ENCODE data around the gene TAGLN2. TPM values are rescaled to one million over a fixed set of nuclear protein-coding genes. Genes with fewer than 3 reads are reported as not detected.

The TAGLN2 gene
- total RNA-seq, 1 donor from 2014 or later = 116 TPM

- no peak for ATAC-seq (ENCODE audit: poor library complexity)
- no peak for DNase-seq
- intact Hi-C loops (cut with DNase I) = loop anchor here (10.0 kb wide), 1 partner anchor 73 kb away; no protein-coding TSS in a partner anchor
Measured at GRCh38 chr1:159927849-159928431, 2.6 kb upstream of the TAGLN2 start.

GRCh38 chr1:159927211-159927848 is 2.0 kb upstream of the TAGLN2 start:
- intact Hi-C loops (cut with DNase I) = loop anchor here (10.0 kb wide), 1 partner anchor 73 kb away; no protein-coding TSS in a partner anchor
- no peak for DNase-seq

DNA sequence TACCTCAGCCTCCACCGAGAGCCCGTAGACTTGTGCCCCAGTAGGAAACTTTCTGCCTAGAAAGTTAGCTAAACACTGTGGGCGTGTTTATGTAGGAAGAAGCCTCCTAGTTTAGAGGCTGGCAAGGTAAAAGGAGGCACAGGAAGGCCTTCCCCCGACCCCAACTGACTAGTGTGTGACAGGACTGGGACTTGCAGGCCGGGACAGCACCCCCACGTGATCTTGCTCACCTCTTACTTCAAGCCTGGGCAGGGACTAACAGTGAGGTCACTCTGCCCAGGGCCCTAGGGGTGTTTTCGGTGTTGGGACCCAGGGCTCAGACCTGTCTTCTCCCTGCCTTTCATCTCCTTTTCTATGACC is 392 bp upstream of the TAGLN2 start:
- ATAC-seq (ENCODE audit: poor library complexity) = no peak
- intact Hi-C loops (cut with DNase I) = loop anchor here (10.0 kb wide), 1 partner anchor 71 kb away; no protein-coding TSS in a partner anchor
- no peak for DNase-seq

More at GRCh38 chr1:159927211-159927848, 2.0 kb upstream of the TAGLN2 start:
- no peak for ATAC-seq (ENCODE audit: poor library complexity)

DNA sequence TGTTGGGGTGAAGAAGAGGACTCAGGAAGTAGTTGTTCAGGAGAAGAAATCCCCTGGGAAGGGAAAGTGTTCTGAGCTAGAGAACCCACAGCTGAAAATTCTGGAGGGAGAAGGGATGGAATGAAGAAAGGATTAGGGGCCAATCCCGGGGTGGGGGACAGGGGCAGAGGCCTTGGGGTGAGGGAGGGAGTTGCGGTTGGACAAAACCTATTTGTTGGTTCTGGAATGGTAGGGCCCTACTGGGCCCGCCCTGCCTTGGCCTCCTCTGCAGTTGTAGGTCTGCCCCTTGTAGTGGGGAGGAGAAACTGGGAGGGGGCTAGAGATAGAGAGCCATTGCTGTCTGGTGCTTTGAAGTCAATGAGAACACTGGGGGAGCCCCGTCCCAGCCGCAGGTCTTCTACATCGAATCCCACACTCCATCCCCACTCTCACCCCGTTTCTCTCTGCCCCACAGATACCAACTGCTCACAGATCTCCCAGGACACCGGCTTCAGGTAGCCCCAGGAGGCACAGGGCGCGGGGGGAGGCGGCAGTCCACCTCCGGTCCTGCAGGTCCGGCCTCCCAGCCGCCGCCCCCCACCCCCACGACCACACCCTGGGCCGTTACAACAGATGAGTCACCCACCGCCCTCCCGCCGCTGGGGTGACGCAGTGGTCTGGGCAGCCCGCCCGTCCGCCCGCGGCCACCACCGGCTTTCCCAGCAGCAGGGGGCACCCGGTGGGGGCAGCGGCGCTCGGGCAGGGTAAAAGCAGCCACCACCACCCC is 1.1 kb downstream of the TAGLN2 start:
- ATAC-seq (ENCODE audit: poor library complexity) (peak; percentile 75), DNase-seq (peak; percentile 93)
- intact Hi-C loops (cut with DNase I) = loop anchor here (10.0 kb wide), 1 partner anchor 69 kb away; no protein-coding TSS in a partner anchor

DNA sequence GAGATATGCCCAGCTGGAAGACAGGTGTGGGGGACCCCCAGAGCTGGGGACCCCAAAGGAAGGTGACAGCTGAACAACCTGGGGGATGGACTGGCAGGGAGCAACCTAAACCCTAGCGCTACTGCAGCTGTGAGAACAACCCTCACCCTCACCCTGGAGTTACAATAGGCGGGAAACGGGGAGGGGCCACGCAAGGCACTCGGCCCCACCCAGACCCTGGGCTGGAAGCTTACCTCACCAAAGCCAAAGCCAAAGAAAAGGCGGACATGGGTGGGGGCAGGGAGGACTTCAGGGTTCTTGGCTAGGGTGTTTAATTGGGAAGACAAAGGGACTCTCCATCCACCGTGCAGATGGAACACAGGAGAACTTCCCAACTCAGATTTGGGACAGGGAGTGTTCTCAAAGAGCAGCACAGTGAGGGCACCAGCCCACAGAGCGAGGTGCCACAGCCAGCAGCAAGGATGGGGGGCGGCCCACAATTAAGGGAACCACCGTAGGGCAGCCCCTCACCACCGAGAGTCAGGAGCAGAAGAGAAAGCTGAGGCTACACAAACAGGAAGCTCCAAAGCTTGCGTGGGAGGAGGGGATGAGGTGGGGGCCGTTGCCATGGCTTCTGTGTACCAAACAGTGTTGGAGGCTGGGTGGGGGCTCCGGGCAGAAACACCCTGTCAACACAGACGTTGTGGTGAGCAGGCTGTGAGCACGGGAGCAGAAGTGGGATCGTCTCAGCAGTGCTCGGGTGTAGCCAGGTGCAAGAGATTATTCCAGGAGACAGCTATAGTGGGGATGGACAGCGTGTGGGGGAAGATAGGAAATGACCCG is 1.9 kb downstream of the TAGLN2 start:
- peak; percentile 54 for ATAC-seq (ENCODE audit: poor library complexity)
- DNase-seq = peak; percentile 92
- intact Hi-C loops (cut with DNase I) = loop anchor here (10.0 kb wide), 1 partner anchor 69 kb away; no protein-coding TSS in a partner anchor

DNA sequence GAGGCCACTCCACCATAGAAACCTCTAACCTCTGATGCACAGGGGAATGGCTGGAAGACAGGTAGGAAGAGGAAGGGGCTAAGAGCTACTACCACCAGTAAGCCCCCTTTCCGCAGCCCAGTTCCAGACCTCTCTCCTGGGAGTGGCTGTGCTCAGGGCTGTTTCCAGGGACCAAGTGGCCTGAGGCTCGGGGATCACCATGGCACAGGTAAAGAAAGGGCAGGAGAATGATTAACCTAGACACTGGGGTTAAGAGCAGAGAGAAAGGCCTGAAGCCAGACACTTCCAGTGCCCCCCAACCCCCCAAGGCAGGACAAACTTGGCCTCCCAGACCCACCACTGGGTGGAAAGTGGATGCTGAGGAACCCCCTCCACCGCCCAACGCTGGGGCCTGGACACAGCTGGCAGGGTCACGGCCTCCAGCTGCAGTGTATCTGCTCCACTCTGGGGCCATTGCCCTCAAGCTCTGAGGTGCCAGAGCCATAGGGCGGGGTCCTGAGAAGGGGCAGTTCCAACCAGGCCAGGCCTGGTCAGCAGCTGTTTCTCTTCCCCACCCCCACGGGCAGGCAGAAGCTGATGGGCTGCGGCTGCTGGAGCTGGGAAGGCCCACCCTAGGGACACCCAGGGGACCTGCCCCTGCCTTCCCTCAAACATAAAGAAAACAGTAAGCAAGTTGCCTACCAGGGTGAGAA is 2.6 kb downstream of the TAGLN2 start:
- intact Hi-C loops (cut with DNase I) = loop anchor here (10.0 kb wide), 1 partner anchor 68 kb away; no protein-coding TSS in a partner anchor
- DNase-seq = peak; percentile 84
- peak; percentile 7 for ATAC-seq (ENCODE audit: poor library complexity)

GRCh38 chr1:159921700-159922504 is 3.4 kb downstream of the TAGLN2 start:
- ATAC-seq (ENCODE audit: poor library complexity) (no peak), DNase-seq (no peak)
- intact Hi-C loops (cut with DNase I) = loop anchor here (10.0 kb wide), 1 partner anchor 67 kb away; no protein-coding TSS in a partner anchor

GRCh38 chr1:159921251-159921650 is 4.1 kb downstream of the TAGLN2 start:
- no peak for ATAC-seq (ENCODE audit: poor library complexity)
- intact Hi-C loops (cut with DNase I) = loop anchor here (10.0 kb wide), 1 partner anchor 66 kb away; no protein-coding TSS in a partner anchor
- no peak for DNase-seq

DNA sequence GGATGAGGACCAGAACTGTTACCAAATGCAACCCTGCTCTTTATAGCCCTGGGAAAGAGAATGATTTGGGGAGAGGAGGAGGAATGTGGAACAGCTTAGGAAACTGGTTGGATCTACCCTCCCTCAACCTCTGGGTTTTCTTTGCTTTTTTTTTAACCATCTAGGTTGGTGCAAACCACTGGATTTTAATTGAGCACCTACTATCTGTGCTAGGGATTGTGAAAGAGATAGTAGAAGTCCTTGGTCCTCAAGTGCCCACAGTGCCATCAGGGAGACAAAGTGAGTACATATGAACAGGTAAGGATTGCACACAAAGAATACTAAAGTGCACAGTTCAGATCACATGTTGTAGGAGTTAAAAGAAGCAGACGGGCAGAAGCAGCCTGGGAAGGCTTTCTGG is 4.7 kb downstream of the TAGLN2 start:
- intact Hi-C loops (cut with DNase I) = loop anchor here (10.0 kb wide), 1 partner anchor 66 kb away; no protein-coding TSS in a partner anchor
- DNase-seq = no peak
- ATAC-seq (ENCODE audit: poor library complexity) = no peak

- DNase-seq (no peak), ATAC-seq (ENCODE audit: poor library complexity) (no peak)
- intact Hi-C loops (cut with DNase I) = loop anchor here (10.0 kb wide), 1 partner anchor 65 kb away; no protein-coding TSS in a partner anchor
Measured at GRCh38 chr1:159920202-159920601, 5.1 kb downstream of the TAGLN2 start.

GRCh38 chr1:159919236-159919865 is 6.0 kb downstream of the TAGLN2 start:
- intact Hi-C loops (cut with DNase I) = no loop called here
- DNase-seq (no peak), ATAC-seq (ENCODE audit: poor library complexity) (no peak)

DNA sequence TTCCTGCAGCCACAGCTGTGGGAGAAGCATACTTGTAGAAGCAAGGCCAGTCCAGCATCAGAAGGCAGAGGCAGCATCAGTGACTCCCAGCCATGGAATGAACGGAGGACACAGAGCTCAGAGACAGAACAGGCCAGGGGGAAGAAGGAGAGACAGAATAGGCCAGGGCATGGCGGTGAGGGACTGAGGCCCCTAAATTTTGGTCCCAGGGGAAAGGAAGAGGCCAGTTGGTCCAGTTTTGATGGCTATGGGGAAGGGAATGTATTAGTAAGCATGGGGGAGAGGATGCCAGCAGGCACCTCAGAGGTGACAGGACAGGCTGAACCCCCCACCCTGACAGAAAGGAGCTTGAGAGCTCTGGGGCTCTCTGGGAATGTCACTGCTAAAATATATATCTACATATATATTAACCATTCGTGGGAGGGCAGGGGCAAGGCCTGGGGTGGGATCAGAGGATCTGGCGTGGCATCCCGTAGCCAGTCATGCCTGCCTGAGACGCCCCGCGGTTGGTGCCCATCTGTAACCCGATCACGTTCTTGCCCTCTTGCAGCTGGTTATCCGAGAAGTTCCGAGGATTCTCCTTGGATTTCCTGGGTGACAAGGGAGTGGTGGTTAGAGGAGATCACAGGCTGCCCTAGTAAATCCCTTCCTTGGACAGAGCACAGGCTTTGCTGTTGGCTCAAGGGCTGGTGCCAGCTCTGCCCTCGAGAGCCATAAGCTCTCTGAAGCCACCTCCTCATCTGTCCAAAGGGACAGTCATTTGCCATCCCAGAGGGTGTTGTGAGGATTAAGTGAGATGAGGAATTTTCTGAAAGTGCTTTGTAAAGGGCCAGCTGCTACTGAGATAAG is 6.7 kb downstream of the TAGLN2 start:
- DNase-seq (no peak), ATAC-seq (ENCODE audit: poor library complexity) (no peak)

DNA sequence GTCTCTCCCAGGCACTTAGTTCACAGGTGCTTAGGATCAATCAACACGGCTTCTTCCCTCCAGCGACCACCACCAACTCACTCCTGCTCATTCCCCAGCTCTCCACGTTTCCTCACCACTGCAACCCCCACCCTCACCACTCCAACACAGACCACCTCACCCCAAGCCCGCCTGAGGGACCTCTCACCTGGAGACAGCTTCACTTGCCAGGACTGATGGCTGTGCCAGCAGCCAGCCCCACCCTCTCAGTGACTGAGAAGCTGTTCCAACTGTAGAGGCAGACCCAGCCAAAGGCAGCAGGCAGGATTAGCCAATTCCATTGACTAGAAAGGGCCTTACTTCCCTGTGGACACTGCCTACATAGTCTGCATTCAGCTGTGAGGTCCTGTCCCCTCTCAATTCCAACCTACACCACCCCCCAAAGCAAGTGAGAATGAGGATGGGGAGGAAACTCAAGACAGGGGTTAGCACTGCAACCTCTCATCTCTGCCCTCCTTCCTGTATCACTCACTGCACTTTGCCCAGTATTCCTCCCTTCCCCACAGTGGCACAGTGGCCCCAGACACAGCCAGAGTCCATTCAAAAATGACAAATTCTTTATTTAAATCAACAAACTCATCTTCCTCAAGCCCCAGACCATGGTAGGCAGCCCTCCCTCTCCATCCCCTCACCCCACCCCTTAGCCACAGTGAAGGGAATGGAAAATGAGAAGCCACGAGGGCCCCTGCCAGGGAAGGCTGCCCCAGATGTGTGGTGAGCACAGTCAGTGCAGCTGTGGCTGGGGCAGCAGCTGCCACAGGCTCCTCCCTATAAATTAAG is 7.6 kb downstream of the TAGLN2 start:
- intact Hi-C loops (cut with DNase I) = no loop called here
- no peak for DNase-seq
- no peak for ATAC-seq (ENCODE audit: poor library complexity)

More for the DNA sequence above, 6.7 kb downstream of the TAGLN2 start:
- intact Hi-C loops (cut with DNase I) = no loop called here

DNA sequence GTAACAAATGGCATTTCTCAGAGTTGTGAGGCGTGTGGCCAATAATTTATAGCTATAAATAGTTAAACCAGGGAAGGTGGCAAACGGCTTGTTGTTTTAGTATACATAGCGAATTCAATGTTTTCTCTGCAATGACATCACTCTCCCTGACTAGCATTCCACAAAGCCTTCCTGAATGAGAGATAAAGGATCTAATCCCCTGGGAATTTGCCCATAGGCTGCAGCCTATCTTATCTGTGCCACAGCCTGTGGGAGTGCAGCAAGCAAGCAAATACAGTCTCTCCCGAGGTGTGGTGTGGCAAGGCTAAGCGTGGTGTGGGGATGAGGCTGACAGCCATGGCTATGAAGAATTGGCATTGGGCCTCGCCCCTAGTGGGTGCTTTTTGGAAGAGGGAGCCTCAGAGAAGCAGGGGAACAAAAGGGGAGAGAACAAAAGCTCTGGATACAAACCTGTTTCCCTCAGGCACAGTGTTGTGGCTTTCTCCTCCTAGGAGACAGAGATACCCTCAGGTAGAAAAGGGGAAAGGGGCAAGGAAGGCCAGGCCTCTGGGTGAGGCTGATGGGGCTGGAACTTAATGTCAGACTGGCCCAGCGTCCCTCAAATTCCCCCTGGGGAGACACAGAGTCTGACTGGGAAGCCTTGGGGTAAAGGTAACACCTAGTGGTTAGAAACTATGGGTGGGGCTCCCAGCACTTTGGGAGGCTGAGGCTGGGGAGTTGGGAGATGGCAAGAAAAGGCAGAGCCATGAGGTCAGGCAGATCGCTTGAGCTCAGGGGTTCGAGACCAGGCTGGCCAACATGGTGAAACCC is 8.9 kb downstream of the TAGLN2 start:
- DNase-seq (no peak), ATAC-seq (ENCODE audit: poor library complexity) (peak; percentile 58)
- intact Hi-C loops (cut with DNase I) = no loop called here

All from Right ventricle myocardium superior (tissue), 1 donor.